ENCODE results near the gene ARHGEF37. TPM values are rescaled to one million over a fixed set of nuclear protein-coding genes. Genes with fewer than 3 reads are reported as not detected.

ARHGEF37 gene
- total RNA-seq, 1 experiment from 2014 or later: 16.1 TPM

DNA sequence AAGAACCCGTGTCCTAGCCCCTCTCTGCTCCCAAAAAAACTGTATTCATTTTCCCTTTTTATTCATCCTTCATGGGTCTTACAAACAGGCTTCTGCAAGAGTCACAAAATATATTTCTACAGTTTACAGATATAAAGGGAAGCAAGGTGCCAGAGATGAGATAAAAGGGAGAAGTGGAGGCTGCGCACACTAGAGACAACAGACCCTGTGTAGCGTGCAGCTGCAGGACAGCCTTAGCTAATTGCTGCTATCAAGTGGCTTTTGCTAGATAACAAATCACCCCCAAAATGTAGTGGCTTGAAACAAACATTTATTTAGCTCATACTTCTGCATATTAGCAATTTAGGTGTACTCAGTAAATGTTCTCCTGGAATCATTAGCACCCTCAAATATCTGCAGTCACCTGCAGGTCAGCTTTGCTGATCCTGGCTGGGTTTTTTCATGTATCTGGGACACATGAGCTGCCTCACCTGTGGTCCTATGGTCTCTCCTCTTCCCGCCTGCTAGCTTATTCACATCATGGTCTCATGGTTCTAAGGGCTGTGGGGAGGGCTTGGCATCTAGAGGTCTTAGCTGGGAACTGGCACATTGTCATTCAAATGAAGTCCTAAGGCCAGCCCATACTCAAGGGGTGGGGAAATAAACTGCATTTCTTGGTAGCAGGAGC, 29.4 kb downstream of the ARHGEF37 start:
- BruUV-seq (replicated peaks): no TSS peak
- intact Hi-C loops (cut with micrococcal nuclease; ENCODE audit: unreplicated experiment): no loop called here
- peaks cover 33% of the 10 kb centered on the region for H3K4me1 Mint-ChIP-seq (ENCODE audit: low read depth, unreplicated experiment)
- no peak for DNase-seq
- CTCF ChIA-PET: interaction anchor here (0.6 to 1.1 kb wide), 4 partner anchors 9 to 220 kb away, joined by 3 to 4 read pairs (median 3); partner anchors contain the start of genes ARHGEF37 and CSNK1A1
- H3K27ac Mint-ChIP-seq (ENCODE audit: unreplicated experiment): no peak overlapping the region
- no peaks in the 10 kb centered on the region for H3K27me3 Mint-ChIP-seq (ENCODE audit: unreplicated experiment)
- H3K9me3 Mint-ChIP-seq (ENCODE audit: low read depth, unreplicated experiment): peaks cover 4% of the 10 kb centered on the region
- TF ChIP-seq, protein P1, sequence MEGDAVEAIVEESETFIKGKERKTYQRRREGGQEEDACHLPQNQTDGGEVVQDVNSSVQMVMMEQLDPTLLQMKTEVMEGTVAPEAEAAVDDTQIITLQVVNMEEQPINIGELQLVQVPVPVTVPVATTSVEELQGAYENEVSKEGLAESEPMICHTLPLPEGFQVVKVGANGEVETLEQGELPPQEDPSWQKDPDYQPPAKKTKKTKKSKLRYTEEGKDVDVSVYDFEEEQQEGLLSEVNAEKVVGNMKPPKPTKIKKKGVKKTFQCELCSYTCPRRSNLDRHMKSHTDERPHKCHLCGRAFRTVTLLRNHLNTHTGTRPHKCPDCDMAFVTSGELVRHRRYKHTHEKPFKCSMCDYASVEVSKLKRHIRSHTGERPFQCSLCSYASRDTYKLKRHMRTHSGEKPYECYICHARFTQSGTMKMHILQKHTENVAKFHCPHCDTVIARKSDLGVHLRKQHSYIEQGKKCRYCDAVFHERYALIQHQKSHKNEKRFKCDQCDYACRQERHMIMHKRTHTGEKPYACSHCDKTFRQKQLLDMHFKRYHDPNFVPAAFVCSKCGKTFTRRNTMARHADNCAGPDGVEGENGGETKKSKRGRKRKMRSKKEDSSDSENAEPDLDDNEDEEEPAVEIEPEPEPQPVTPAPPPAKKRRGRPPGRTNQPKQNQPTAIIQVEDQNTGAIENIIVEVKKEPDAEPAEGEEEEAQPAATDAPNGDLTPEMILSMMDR (IDR thresholded peaks at IDR 0.05; ENCODE audit: unreplicated experiment): no peak
- no peak overlapping the region for H3K4me3 Mint-ChIP-seq (ENCODE audit: low read depth, unreplicated experiment)
- H3K36me3 Mint-ChIP-seq (ENCODE audit: insufficient read depth, unreplicated experiment): peaks cover 11% of the 10 kb centered on the region

DNA sequence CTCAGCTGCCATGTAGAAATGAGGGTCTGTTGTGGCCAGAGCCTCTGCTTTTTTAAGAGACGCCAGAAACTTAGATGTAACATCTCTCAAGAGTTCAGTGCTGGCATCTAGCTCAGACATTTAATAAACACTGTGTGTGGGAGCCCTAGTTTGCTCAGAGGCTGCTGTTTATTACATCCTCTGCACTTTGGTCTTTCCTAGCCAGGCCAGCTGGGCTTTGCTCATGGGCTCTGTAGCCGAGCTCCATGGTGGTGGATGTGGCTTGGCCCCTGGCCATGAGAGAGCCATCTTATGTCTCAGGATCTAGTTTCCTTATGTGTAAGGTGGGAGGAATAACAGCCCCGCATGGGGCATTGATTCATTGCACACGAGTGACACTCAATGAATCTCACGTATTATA, 30.0 kb downstream of the ARHGEF37 start:
- no TSS peak for BruUV-seq (replicated peaks)
- intact Hi-C loops (cut with micrococcal nuclease; ENCODE audit: unreplicated experiment): no loop called here
- Mint-ChIP-seq H3K4me1 (ENCODE audit: low read depth, unreplicated experiment) (peaks cover 33% of the 10 kb centered on the region), H3K27ac (ENCODE audit: unreplicated experiment) (no peak overlapping the region), H3K36me3 (ENCODE audit: insufficient read depth, unreplicated experiment) (peaks cover 8% of the 10 kb centered on the region), H3K27me3 (ENCODE audit: unreplicated experiment) (no peaks in the 10 kb centered on the region), H3K9me3 (ENCODE audit: low read depth, unreplicated experiment) (peaks cover 4% of the 10 kb centered on the region), H3K4me3 (ENCODE audit: low read depth, unreplicated experiment) (no peak overlapping the region)
- TF ChIP-seq, protein P1 (IDR thresholded peaks at IDR 0.05; ENCODE audit: unreplicated experiment): no peak
- no peak for DNase-seq
- CTCF ChIA-PET: interaction anchor here (0.6 to 0.9 kb wide), 2 partner anchors 10 to 221 kb away, joined by 3 read pairs; no protein-coding TSS in a partner anchor

DNA sequence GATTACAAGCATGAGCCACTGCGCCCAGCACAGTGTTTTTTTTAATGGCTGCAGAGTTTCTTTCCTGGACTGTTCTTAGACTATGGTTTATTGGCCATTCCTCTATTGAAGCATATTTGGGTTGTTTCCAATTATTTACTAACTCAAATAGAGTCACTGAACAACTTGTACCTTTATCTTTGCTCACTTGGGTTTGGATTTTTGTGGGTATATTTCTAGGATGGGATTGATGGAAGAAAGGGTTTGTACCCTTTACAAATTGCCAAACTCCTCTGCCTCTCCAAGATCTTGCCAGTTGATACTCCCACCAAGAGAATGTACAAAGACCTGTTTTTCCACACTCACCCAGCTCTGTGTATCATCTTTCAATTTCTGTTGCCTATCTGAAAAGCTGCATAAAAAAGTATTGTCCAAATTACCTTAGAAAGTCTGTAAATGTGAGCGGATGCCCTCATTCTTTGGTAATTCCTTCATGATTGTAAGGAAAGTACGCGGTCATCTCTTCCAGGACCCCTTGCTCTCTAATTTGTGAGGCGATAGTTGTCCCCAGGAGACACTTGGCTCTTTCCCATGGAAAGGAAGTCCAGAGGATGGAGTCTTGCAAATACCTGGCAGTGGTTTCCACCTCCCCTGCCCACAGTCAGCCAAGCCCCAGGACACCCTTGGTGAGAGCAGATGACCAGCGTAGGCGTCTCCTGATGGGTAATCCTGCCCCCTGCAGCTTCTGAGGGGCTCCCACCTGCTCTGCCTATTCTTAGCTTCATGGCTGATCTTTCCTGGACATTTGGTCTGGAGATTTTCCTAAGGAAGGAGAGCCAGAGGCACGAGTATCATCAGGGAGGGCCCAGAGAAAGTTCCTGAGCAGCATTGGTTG, 33.0 kb downstream of the ARHGEF37 start:
- intact Hi-C loops (cut with micrococcal nuclease; ENCODE audit: unreplicated experiment): no loop called here
- BruUV-seq (replicated peaks): no TSS peak
- Mint-ChIP-seq H3K4me1 (ENCODE audit: low read depth, unreplicated experiment) (peaks cover 34% of the 10 kb centered on the region), H3K27ac (ENCODE audit: unreplicated experiment) (no peak overlapping the region), H3K4me3 (ENCODE audit: low read depth, unreplicated experiment) (no peak overlapping the region), H3K9me3 (ENCODE audit: low read depth, unreplicated experiment) (peaks cover 4% of the 10 kb centered on the region), H3K36me3 (ENCODE audit: insufficient read depth, unreplicated experiment) (peaks cover 10% of the 10 kb centered on the region), H3K27me3 (ENCODE audit: unreplicated experiment) (no peaks in the 10 kb centered on the region)
- TF ChIP-seq, protein P1 (IDR thresholded peaks at IDR 0.05; ENCODE audit: unreplicated experiment): no peak
- CTCF ChIA-PET: no interaction called here
- DNase-seq: no peak

DNA sequence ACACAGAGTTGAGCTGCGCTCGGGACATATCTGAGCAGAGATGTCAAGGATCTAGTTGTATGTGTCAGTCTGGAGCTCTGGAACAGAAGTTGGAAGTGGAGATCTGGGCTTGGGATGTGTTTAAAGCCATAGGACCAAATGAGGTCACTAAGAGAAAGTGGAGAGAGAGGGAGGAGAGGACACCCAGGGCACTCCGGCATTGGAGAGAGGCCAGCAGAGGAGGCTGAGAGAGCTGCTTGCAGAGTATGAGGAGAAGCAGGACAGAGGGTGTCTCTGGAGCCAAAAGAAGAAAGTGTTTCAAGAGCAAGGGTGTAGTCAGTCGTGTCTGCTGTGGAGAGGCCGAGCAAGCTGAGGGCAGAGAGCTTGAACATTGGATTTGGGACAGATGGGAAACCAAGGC, 34.7 kb downstream of the ARHGEF37 start:
- BruUV-seq (replicated peaks): no TSS peak
- Mint-ChIP-seq H3K4me3 (ENCODE audit: low read depth, unreplicated experiment) (no peak overlapping the region), H3K36me3 (ENCODE audit: insufficient read depth, unreplicated experiment) (peaks cover 20% of the 10 kb centered on the region), H3K4me1 (ENCODE audit: low read depth, unreplicated experiment) (peaks cover 36% of the 10 kb centered on the region), H3K9me3 (ENCODE audit: low read depth, unreplicated experiment) (no peaks in the 10 kb centered on the region), H3K27ac (ENCODE audit: unreplicated experiment) (no peak overlapping the region), H3K27me3 (ENCODE audit: unreplicated experiment) (no peaks in the 10 kb centered on the region)
- DNase-seq: no peak
- TF ChIP-seq, protein P1 (IDR thresholded peaks at IDR 0.05; ENCODE audit: unreplicated experiment): no peak
- CTCF ChIA-PET: interaction anchor here (1.2 kb wide), 1 partner anchor 16 kb away, joined by 3 read pairs; no protein-coding TSS in a partner anchor
- intact Hi-C loops (cut with micrococcal nuclease; ENCODE audit: unreplicated experiment): loop anchor here (5.0 kb wide), 1 partner anchor 54 kb away; no protein-coding TSS in a partner anchor

Data from Calu3 (cell line).